Colonic mucosa (tissue), 4 donors: ENCODE measurements around the gene FAM3B. TPM values are rescaled to one million over a fixed set of nuclear protein-coding genes. Genes with fewer than 3 reads are reported as not detected.

ENCODE experiments used
- DNase-seq: peaks from one replicate; pipeline ENCODE4 v3.0.0-alpha.2; 2020
- H3K27ac ChIP-seq: fragments of 200-600 bp; one replicate; pipeline ENCODE4 v1.8.0; 2021
- H3K27me3 ChIP-seq: fragments of 200-600 bp; one replicate; pipeline ENCODE4 v1.8.0; 2021
- H3K36me3 ChIP-seq: fragments of 200-600 bp; one replicate; pipeline ENCODE4 v1.8.0; 2021
- H3K4me1 ChIP-seq: fragments of 200-600 bp; one replicate; pipeline ENCODE4 v1.8.0; 2021; ENCODE audit warnings: mild to moderate bottlenecking
- H3K4me3 ChIP-seq: fragments of 200-600 bp; one replicate; pipeline ENCODE4 v1.8.0; 2021
- H3K9ac ChIP-seq, 2 donors: one replicate each; pipeline ENCODE4 v1.7.0; 2013; ENCODE audit warnings: control low read depth in 2 of 2, low read depth in 2 of 2, low read length in 2 of 2
- H3K9me3 ChIP-seq: fragments of 200-600 bp; one replicate; pipeline ENCODE4 v1.8.0; 2021
- intact Hi-C: fragments of 100-400 bp; cut with DNase I; formaldehyde crosslinking; loops from one replicate; pipeline ENCODE4 v1.14.1; 2022
- total RNA-seq, 2 donors: library from RNA; stranded (reverse); fragmentation: NEBNext Ultra II Directional in 1 of 2; extraction: Animal tissue kit (Norgen Biotek cat#: 25700) in 1 of 2; gene quantifications; one replicate each; pipeline ENCODE4 v1.2.1, GENCODE V29; 2021
- TF ChIP-seq, protein P1 (sequence below): fragments of 200-600 bp; IDR thresholded peaks from one replicate; pipeline ENCODE4 v1.8.0; 2022; ENCODE audit warnings: antibody characterized with exemption, mild to moderate bottlenecking
- donor health status: healthy.
- donor health status: DM: no; HTN: no; CAD: no.
- donor health status: DM: no; HTN: no; CAD: no.

Gene FAM3B
- total RNA-seq, 2 donors from 2014 or later: 0.35 to 0.90 TPM

DNA sequence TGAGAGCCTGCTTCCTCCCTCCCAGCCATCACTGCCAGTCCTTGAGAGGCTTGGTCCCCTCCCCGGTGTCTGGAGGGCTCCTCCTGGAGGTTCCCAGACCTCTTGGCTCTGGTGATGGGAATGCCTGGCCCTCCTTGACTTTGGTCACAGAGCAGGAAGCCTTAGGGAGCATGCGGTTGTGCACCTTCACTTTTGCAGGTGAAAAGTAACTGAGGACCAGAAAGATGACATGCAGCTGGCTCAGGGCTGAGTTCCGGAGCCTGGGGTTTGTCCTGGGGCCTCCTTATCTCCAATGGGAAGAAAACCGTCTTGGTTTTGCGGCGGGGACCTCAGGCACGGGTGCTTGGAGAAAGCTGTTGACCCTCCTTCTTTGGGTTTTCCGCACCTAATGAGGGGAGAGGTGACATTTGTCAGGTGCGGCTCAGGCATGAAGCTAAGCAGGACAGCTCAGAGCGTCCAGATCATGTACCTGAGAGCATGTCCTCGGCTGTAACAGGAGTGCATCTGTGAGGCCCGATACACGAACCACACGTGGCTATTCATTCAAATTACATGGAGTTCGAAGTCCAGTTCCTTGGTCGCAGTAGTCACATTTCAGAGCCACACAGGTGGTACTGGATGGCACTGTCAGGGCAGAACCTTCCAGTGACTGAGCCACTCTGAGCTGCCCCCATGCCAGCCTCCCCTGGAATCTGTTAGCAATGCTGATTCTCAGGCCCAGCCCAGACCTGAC lies 44.6 kb downstream of the FAM3B start:
- TF ChIP-seq, protein P1, sequence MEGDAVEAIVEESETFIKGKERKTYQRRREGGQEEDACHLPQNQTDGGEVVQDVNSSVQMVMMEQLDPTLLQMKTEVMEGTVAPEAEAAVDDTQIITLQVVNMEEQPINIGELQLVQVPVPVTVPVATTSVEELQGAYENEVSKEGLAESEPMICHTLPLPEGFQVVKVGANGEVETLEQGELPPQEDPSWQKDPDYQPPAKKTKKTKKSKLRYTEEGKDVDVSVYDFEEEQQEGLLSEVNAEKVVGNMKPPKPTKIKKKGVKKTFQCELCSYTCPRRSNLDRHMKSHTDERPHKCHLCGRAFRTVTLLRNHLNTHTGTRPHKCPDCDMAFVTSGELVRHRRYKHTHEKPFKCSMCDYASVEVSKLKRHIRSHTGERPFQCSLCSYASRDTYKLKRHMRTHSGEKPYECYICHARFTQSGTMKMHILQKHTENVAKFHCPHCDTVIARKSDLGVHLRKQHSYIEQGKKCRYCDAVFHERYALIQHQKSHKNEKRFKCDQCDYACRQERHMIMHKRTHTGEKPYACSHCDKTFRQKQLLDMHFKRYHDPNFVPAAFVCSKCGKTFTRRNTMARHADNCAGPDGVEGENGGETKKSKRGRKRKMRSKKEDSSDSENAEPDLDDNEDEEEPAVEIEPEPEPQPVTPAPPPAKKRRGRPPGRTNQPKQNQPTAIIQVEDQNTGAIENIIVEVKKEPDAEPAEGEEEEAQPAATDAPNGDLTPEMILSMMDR: no peak
- peak overlapping the region; percentile 69 for H3K27ac ChIP-seq
- no peaks in the 10 kb centered on the region for H3K36me3 ChIP-seq
- no peaks in the 10 kb centered on the region for H3K9me3 ChIP-seq
- DNase-seq: no peak
- no peaks in the 10 kb centered on the region for H3K27me3 ChIP-seq
- intact Hi-C loops: loop anchor here (5.0 kb wide), 1 partner anchor 79 kb away; no protein-coding TSS in a partner anchor
- H3K4me1 ChIP-seq: peaks cover 6% of the 10 kb centered on the region
- H3K9ac ChIP-seq: peak overlapping the region; percentile 30 to 54
- peak overlapping the region; percentile 27 for H3K4me3 ChIP-seq

DNA sequence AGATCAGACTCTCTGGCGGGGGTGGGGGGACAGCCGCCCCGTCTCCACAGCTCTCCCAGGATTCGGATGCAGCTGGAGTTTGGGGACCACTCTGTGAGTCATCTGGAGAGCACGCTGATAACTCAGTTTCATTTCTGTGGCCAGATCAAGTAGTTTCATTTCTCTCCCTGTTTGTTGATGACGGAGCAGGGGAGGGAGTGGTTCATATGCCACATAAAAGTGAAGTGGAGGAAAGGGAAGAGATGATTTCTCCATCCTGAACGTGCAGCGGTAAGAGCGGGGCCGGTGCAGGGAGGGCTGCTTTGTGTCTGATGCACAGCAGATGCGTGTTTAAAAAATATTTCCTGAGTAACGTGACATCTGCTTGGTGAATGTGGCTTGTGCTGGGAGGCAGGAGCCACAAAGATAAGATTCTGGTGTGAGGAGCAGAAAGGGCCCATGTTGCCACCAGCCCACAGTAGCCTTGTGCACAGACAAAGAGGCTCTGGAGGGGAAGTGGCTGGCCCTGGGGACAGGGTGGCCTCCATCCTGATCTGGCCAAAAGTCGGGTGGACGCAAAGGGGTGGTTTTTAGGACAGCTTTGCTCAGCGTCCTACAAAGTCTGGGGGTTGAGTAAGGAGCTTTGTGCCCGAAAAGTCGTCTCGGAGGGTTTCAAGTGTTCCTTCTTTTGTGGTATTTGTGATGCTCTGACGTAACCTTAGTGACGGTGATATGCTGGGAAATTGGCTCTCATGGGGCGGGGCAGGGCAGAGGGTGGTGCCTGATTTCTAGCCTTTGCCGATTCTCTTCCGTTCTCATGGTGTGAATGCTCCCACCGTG lies 45.4 kb downstream of the FAM3B start, which contains the start of gene MX2:
Gene MX2 (plus strand): TSS at position 242 of the 819 bp plus-strand sequence. CDS start 14,880 bp downstream, outside the sequence.
- TF ChIP-seq, protein P1: no peak
- H3K9me3 ChIP-seq: no peaks in the 10 kb centered on the region
- no peaks in the 10 kb centered on the region for H3K36me3 ChIP-seq
- peak; percentile 61 for DNase-seq
- H3K9ac ChIP-seq: peak within 1 kb of the TSS; percentile 54 to 70
- peak within 1 kb of the TSS; percentile 27 for H3K4me3 ChIP-seq
- H3K27ac ChIP-seq: peak within 1 kb of the TSS; percentile 69
- intact Hi-C loops: loop anchor here (5.0 kb wide), 1 partner anchor 80 kb away; no protein-coding TSS in a partner anchor
- H3K4me1 ChIP-seq: peaks cover 6% of the 10 kb centered on the region
- H3K27me3 ChIP-seq: no peaks in the 10 kb centered on the region

GRCh38 chr21:41362605-41363369 lies 46.2 kb downstream of the FAM3B start:
- peak overlapping the region in 1 of 2 donors; percentile 70 for H3K9ac ChIP-seq
- no peak for DNase-seq
- H3K27me3 ChIP-seq: no peaks in the 10 kb centered on the region
- peak overlapping the region; percentile 69 for H3K27ac ChIP-seq
- H3K9me3 ChIP-seq: no peaks in the 10 kb centered on the region
- intact Hi-C loops: loop anchor here (5.0 kb wide), 1 partner anchor 80 kb away; no protein-coding TSS in a partner anchor
- TF ChIP-seq, protein P1: no peak
- H3K4me3 ChIP-seq: peak overlapping the region; percentile 27
- H3K36me3 ChIP-seq: no peaks in the 10 kb centered on the region
- peaks cover 6% of the 10 kb centered on the region for H3K4me1 ChIP-seq

GRCh38 chr21:41363370-41364270 lies 47.0 kb downstream of the FAM3B start:
- Histone ChIP-seq H3K36me3 (no peaks in the 10 kb centered on the region), H3K9ac (no peak overlapping the region), H3K9me3 (no peaks in the 10 kb centered on the region), H3K4me1 (peaks cover 6% of the 10 kb centered on the region), H3K27ac (no peak overlapping the region), H3K27me3 (no peaks in the 10 kb centered on the region), H3K4me3 (no peak overlapping the region)
- TF ChIP-seq, protein P1: no peak
- DNase-seq: no peak
- intact Hi-C loops: loop anchor here (5.0 kb wide), 1 partner anchor 81 kb away; no protein-coding TSS in a partner anchor
